HG03025 (cell line): ENCODE data around the gene PLCB4.

ENCODE experiments used
- ATAC-seq: cut with Tn5 transposase; IDR thresholded peaks from one replicate; pipeline ENCODE4 v1.9.1; 2021; ENCODE audit warnings: mild to moderate bottlenecking, moderate library complexity; ENCODE audit not compliant: unreplicated experiment, low FRiP score

The PLCB4 gene

DNA sequence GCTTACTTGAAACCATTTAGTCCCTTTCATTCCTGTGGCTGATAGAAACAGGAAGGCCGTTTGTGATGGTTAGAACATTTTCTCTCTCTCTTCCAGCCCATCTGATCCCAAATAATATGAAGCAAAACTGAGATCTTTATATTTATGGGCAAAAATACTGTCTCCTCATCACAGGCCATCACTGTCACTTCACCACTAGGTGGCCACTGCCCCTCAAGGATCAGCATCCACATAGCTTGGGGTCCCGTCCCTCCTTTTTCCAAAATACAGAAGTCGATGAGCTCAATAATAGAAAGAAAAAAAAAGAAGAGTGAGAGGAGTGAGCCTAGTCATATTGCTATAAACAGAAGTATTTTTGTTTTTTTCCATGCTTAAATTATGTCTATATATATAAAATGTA, 399.1 kb downstream of the PLCB4 start:
- ATAC-seq: no peak

DNA sequence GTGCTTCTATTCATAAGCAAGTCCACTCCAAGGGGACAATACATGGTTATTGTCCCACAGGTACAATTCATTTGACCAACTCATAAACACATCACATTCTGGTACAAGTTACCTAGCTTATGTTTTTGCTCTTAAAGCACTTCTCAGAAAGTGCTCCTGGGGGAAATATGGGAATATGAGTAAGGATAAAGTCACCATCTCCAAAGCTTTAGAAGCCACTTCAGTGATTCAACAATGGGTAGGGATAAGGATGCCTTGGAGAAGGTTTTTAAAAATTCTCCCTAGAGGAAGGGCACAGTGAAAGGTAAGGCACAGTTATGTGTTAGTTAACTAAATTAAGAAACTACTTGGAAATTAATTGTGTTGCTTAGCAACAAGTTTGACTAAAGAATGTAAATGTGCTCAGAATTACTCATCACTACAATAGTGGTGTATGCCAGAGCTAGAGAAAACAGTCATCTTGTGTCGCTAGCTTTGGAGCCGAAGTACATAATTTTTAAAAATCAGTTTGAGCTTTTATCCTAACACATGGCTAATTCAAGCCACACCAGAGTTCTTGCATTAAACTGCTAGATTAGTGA, 406.0 kb downstream of the PLCB4 start:
- ATAC-seq: no peak

GRCh38 chr20:9475456-9475855, 406.6 kb downstream of the PLCB4 start:
- ATAC-seq: no peak

- no peak for ATAC-seq
These were observed 407.3 kb downstream of the PLCB4 start for GRCh38 chr20:9476174-9476573.

GRCh38 chr20:9476637-9477036, 407.8 kb downstream of the PLCB4 start:
- ATAC-seq: no peak

GRCh38 chr20:9478771-9479170, 409.9 kb downstream of the PLCB4 start:
- ATAC-seq: no peak

DNA sequence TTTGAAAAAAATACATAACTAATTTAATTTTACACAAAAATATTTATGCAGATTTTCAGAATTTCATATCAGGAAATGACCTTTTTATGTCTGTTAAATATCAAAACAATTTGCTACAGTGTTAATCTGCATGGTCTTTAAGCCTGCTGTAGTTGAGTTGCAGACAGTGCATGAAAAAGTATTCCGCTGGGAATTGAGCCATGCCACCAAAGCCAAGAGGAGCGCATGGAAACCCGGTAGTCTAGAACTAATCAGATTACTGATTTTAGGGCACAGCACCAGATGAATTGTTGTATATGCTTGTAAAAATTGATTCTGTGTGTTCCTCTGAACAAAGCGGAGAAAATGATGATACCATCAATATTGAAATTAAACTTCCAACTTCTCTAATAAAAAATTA, 411.2 kb downstream of the PLCB4 start:
- ATAC-seq: no peak

GRCh38 chr20:9482180-9482579, 413.3 kb downstream of the PLCB4 start:
- ATAC-seq: no peak

- ATAC-seq: no peak
These were observed 414.2 kb downstream of the PLCB4 start for GRCh38 chr20:9483131-9483530.

DNA sequence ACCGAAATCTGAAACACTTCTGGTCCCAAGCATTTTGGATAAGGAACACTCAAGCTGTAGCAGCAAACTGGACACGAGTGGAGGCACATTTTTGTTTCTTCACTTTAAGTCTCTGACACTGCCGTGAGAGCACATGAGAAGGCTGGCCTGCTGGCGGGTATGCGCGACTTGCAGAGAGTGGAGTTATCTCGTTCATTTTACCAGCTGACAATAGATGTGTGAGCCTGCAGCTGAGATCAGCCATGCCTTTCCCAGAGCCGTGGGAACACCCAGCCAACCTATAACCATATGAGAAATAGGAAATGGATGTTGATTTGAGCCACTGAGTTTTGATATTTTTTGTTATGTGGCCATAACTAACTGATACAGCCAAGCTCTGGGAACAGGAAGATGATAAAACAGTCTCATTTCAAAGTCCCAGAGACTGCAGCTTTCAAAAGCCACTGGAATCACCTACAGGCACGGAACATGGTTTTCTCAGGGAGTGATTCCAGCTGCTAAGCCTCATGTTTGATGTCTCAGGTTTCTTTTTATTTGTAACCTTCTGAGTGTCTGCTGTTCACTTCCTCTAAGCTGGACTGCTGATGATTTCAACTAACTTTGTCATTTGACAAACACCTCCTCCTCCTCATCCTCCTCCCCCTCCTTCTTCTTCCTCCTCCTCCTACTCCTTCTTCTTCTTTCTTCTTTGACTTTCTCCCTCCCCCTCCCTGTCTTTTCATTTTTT, 416.9 kb downstream of the PLCB4 start:
- ATAC-seq: no peak

GRCh38 chr20:9487231-9487630, 418.3 kb downstream of the PLCB4 start:
- no peak for ATAC-seq

DNA sequence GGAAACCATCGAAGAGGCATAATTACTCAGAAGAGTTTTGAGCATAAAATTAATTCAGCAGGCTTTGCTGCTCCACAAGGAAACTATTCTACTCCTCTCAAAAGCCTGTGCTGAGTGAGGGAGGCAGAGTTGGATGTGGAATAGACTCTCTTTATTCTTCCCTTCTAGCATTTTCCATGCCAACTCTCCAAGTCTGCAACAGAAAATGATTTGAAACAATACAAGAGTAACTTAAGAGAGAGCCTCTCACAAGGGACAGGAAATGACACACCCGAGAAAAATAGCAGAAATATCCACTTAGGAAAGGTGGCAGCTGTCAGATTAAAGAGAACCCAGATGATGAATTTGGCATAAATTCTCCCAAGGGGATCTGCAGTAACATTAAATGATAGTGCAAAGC, 419.2 kb downstream of the PLCB4 start:
- ATAC-seq: no peak

DNA sequence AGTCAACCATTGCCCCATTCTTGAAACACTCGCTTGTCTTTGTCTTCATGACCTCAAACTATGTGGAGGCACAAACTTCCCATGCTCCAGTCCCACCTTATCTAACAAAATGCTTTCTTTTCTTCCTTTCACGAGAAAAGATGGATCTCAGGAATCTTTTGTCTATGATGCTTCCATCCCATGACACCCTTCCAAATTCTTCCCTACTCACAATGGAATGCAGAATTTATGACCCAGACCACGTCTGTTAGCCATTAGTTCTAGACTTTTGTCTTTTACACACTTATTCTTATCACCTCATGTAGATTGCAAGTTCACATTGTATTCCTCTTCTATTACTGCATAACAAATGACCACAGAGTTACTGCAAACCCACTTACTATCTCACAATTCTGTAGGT, 421.3 kb downstream of the PLCB4 start:
- ATAC-seq: no peak

GRCh38 chr20:9490631-9491030, 421.7 kb downstream of the PLCB4 start:
- ATAC-seq: no peak

GRCh38 chr20:9491324-9491723, 422.4 kb downstream of the PLCB4 start:
- no peak for ATAC-seq

GRCh38 chr20:9492067-9492466, 423.2 kb downstream of the PLCB4 start:
- ATAC-seq: no peak

DNA sequence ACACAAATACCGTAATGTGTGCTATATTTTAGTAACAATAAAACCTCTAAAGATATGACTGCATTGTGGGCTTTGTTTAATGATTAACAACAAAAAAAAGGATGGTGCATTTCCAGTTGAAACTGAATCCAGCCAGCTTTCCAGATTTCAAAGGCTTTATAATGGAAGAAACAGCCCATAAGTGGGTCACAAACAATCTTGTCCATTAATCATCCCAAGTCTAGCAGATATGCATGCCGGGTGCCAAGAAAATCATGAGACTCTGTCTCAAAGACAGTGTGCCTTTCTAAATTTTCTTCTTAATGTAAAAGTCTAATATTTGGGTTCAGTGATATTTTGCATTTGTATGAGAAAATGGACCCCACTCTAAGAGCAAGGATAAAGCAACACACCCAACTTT, 424.9 kb downstream of the PLCB4 start:
- ATAC-seq: no peak

GRCh38 chr20:9495701-9496100, 426.8 kb downstream of the PLCB4 start:
- no peak for ATAC-seq

- no peak for ATAC-seq
These were observed 427.3 kb downstream of the PLCB4 start for GRCh38 chr20:9496155-9496554.

DNA sequence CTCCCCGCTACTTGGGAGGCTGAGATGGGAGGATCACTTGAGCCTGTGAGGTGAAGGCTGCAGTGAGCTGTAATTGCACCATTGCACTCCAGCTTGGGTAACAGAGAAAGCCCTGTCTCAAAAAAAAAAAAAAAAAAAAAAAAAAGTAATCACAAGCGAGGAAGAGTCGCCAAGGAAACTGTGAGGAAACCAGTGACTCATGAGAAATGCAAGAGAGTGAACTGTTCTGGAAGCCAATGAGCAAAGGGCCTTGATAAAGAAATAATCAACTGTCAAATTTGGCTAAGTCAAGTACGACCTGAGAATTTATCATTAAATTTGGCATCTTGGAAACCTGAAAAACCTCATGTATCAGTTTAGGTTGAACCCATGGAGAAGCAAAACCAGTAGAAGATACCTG, 429.4 kb downstream of the PLCB4 start:
- ATAC-seq: no peak

DNA sequence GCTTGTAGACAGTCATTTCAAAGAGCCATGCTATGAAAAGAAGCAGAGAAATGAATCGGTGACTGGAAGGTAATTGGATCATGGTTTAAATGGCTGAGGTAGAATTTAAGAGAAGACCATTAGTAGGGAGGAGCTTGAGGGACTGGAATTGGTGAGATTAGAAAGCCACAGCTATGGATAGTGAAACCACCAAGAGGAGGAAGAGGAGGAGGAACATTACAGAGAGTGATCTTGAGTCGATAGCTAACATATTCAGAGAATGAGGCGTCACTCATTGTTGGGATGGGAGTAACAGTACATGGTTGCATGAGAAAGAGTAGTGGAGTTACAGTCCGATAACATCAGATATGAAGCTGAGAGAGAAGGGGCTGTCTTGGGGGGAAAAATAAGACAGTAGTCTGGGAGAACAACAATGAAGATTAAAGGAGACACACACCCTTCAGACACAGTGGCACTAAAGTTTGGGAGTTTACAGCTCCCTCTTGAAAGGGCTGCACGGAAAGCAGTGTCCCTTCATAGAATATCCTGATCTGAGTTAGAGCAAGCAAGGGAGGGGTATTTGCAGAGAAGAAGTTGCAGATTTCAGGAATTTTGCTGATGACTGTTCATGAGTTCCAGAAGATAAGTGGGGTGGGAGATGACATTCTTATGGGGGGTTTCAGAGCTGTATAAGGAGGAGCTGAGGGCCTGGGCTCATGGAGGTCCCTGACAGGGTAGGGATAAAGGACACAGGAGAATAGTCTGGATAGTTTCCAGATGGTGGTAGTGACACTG, 430.4 kb downstream of the PLCB4 start:
- no peak for ATAC-seq

GRCh38 chr20:9500121-9500520, 431.2 kb downstream of the PLCB4 start:
- ATAC-seq: no peak
